Thyroid gland (tissue), 4 donors: ENCODE data around the gene PLB1. TPM values are rescaled to one million over a fixed set of nuclear protein-coding genes. Genes with fewer than 3 reads are reported as not detected.

ENCODE experiments used
- DNase-seq, 2 donors: peaks; one replicate each; pipeline ENCODE4 v3.0.0-alpha.2; 2019
- H3K27ac ChIP-seq, 3 donors: fragments of 200-600 bp; sonication (generic); 1 replicate in 2 of 3; 2 replicates in 1 of 3; pipeline ENCODE4 v1.5.1; 2016 to 2019; ENCODE audit warnings: mild to moderate bottlenecking in 1 of 3, moderate library complexity in 1 of 3
- H3K27me3 ChIP-seq: fragments of 200-600 bp; sonication (generic); one replicate; pipeline ENCODE4 v1.5.1; 2019
- H3K36me3 ChIP-seq, 2 donors: fragments of 200-600 bp; sonication (generic); one replicate each; pipeline ENCODE4 v1.5.1; 2016 to 2019
- H3K4me1 ChIP-seq, 2 donors: fragments of 200-600 bp; sonication (generic); one replicate each; pipeline ENCODE4 v1.5.1; 2017 to 2019
- H3K4me3 ChIP-seq, 3 donors: fragments of 200-600 bp; sonication (generic); replicated peaks in 1 of 3; 1 replicate in 2 of 3; 2 replicates in 1 of 3; pipeline ENCODE4 v1.5.1; 2016; ENCODE audit warnings: mild to moderate bottlenecking in 1 of 3
- H3K9me3 ChIP-seq: fragments of 200-600 bp; sonication (generic); one replicate; pipeline ENCODE4 v1.5.1; 2017
- POLR2A ChIP-seq, 2 donors: fragments of 450-650 bp; IDR thresholded peaks; one replicate each; pipeline ENCODE4 v1.6.1; 2017; ENCODE audit warnings: antibody characterized with exemption in 2 of 2, mild to moderate bottlenecking in 2 of 2, moderate library complexity in 1 of 2
- WGBS, 2 donors: methylation state at CpG; one replicate each; pipeline ENCODE4 v1.1.5; 2017; 5-methylcytosine and 5-hydroxymethylcytosine counted together
- intact Hi-C: fragments of 100-400 bp; cut with DNase I; formaldehyde crosslinking; loops from one replicate; pipeline ENCODE4 v1.15.1; 2023
- total RNA-seq, 4 donors: library from RNA; depleted of rRNA; stranded (reverse); fragments of >200 nt; gene quantifications; one replicate each; pipeline ENCODE4 v1.2.3, GENCODE V29; 2016
- TF ChIP-seq, protein P1 (sequence below), 6 experiments: fragments of 200-600 bp in 3 of 6; fragments of 450-650 bp in 3 of 6; sonication (generic) in 3 of 6; IDR thresholded peaks; one replicate each; pipeline ENCODE4 v1.5.1; 2016 to 2019; ENCODE audit warnings: antibody characterized with exemption in 6 of 6, mild to moderate bottlenecking in 2 of 6, inconsistent platforms in 1 of 6, moderate library complexity in 1 of 6

Gene PLB1
- total RNA-seq, 4 donors from 2014 or later: 1.2 to 3.3 (median 1.8) TPM

DNA sequence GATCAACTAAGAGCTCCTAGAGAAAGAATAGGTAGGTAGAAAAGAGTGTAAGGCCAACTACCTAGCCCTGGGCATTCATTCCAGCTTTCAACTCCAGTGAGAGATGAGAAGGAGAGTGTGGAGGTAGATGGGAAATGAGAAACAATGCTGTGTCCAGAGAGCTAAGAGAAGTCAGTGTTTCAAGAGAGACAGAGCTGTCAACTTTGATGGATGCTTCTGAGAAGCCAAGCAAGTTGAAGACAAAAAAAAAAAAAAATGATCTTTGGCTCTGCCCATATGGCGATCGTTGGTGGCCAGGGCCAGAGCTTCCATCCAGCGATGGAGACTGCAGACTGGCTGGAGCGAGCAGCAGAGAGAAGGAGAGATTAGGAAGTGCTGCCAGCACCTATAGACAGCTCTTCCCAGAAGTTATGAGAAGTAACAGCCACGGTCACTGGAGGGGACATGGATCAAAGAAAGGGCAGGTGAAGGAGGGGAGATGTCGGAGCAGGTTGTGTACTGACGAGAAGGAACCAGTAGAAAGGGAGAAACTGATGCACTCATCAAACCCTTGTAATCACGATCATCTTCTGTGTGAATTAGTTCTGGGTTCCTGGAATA is 143.3 kb downstream of the PLB1 start:
- no peaks in the 10 kb centered on the region for H3K36me3 ChIP-seq
- TF ChIP-seq POLR2A (IDR thresholded peaks at IDR 0.05): no peak
- TF ChIP-seq, protein P1, sequence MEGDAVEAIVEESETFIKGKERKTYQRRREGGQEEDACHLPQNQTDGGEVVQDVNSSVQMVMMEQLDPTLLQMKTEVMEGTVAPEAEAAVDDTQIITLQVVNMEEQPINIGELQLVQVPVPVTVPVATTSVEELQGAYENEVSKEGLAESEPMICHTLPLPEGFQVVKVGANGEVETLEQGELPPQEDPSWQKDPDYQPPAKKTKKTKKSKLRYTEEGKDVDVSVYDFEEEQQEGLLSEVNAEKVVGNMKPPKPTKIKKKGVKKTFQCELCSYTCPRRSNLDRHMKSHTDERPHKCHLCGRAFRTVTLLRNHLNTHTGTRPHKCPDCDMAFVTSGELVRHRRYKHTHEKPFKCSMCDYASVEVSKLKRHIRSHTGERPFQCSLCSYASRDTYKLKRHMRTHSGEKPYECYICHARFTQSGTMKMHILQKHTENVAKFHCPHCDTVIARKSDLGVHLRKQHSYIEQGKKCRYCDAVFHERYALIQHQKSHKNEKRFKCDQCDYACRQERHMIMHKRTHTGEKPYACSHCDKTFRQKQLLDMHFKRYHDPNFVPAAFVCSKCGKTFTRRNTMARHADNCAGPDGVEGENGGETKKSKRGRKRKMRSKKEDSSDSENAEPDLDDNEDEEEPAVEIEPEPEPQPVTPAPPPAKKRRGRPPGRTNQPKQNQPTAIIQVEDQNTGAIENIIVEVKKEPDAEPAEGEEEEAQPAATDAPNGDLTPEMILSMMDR (IDR thresholded peaks at IDR 0.05): no peak
- no peaks in the 10 kb centered on the region for H3K9me3 ChIP-seq
- no peaks in the 10 kb centered on the region for H3K27me3 ChIP-seq
- DNase-seq: no peak
- peaks cover 0 to 27% of the 10 kb centered on the region in 2 donors for H3K4me1 ChIP-seq
- intact Hi-C loops: no loop called here
- H3K4me3 ChIP-seq: no peak overlapping the region
- 93 to 94% methylated on average over 8 of the region's 8 CpGs for WGBS, 2 donors
- H3K27ac ChIP-seq: no peak overlapping the region

DNA sequence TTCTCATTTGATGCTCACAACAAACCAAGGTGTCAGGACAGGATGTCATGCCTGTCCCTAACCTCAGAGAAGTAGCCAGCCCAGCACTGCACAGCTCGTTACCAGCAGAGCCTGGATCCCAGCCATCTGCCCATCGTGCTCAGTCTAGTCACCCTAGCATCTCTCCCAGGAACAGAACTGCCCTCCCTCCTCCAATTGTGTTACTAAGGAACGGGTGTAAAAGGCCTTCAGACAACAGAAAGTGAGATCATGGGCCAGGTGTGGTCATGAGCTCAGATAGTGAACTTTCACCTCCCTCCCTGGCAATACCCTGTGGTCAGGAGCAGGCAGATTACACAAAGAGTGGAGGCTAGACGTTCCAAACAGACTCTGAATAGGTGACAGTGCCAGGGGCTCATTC is 144.0 kb downstream of the PLB1 start:
- H3K27ac ChIP-seq: no peak overlapping the region
- H3K4me1 ChIP-seq: peaks cover 0 to 24% of the 10 kb centered on the region in 2 donors
- 25 to 47% methylated on average over 4 of the region's 4 CpGs for WGBS, 2 donors

DNA sequence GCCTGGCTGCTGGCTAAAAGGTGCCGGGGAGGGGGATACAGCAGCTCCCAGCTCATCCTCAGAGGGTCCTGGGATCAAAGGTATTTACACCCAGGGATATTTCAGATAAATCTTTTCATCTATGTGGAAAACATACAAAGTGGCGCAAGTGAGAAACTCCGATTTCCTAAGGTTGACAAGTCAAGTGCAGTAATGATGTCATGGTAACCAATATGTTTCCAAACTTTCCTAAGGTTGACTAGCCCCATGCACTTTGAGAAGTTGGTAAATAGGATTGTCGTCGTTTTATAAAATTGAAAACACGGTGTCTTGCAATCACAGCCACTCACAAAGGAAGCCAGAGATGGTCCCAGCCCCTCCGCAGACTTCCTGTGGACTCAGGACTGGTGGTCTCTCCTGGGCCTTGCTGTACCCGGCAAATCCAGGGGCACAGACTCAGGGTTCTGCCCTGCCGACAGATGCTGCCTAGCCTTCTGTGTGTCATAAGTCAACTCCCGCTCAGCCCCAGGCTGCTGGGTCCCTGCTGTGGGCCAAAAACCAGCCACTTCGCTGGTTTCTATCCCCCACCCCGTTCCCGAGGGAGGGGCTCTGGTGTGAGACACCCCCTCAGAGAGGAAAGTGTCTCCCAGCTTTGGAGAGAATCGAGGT is 144.5 kb downstream of the PLB1 start:
- H3K4me1 ChIP-seq: peaks cover 0 to 18% of the 10 kb centered on the region in 2 donors
- H3K4me3 ChIP-seq: no peak overlapping the region
- 76 to 77% methylated on average over 8 to 13 of the region's 14 CpGs for WGBS, 2 donors
- H3K27ac ChIP-seq: no peak overlapping the region
- TF ChIP-seq, protein P1 (IDR thresholded peaks at IDR 0.05): no peak
- TF ChIP-seq POLR2A (IDR thresholded peaks at IDR 0.05): no peak
- intact Hi-C loops: no loop called here
- H3K9me3 ChIP-seq: no peaks in the 10 kb centered on the region
- DNase-seq: peak in 1 of 2 donors; percentile 21
- H3K27me3 ChIP-seq: no peaks in the 10 kb centered on the region
- H3K36me3 ChIP-seq: no peaks in the 10 kb centered on the region

More for the DNA sequence above, 144.0 kb downstream of the PLB1 start:
- no peaks in the 10 kb centered on the region for H3K27me3 ChIP-seq
- DNase-seq: peak; percentile 38 to 40
- no peaks in the 10 kb centered on the region for H3K9me3 ChIP-seq
- TF ChIP-seq, protein P1 (IDR thresholded peaks at IDR 0.05): no peak
- TF ChIP-seq POLR2A (IDR thresholded peaks at IDR 0.05): no peak
- H3K36me3 ChIP-seq: no peaks in the 10 kb centered on the region
- intact Hi-C loops: no loop called here
- H3K4me3 ChIP-seq: no peak overlapping the region

DNA sequence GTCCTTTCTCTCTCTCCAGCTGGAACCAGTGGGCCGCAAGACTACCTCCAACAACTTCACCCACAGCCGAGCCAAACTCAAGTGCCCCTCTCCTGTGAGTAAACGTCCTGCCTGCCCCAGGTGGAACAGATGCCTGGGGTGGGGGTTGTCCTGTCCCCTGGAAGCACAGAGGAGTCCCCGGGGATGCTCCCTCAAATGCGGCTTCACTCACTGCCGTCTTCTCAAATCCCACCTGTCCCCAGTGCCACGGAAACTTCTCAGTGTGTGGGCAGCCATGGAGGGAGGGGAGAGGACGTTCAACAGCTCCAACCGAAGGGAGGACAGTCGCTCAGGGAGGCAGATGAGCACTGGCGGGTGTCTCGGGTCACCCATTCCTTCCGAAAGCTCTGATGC is 145.0 kb downstream of the PLB1 start:
- no peaks in the 10 kb centered on the region for H3K27me3 ChIP-seq
- peak in 1 of 2 donors; percentile 42 for DNase-seq
- 69 to 90% methylated on average over 7 to 11 of the region's 13 CpGs for WGBS, 2 donors
- peaks cover 0 to 15% of the 10 kb centered on the region in 2 donors for H3K4me1 ChIP-seq
- H3K9me3 ChIP-seq: no peaks in the 10 kb centered on the region
- TF ChIP-seq, protein P1 (IDR thresholded peaks at IDR 0.05): no peak
- TF ChIP-seq POLR2A (IDR thresholded peaks at IDR 0.05): no peak
- no peaks in the 10 kb centered on the region for H3K36me3 ChIP-seq
- H3K4me3 ChIP-seq: no peak overlapping the region
- no peak overlapping the region for H3K27ac ChIP-seq
- intact Hi-C loops: no loop called here

DNA sequence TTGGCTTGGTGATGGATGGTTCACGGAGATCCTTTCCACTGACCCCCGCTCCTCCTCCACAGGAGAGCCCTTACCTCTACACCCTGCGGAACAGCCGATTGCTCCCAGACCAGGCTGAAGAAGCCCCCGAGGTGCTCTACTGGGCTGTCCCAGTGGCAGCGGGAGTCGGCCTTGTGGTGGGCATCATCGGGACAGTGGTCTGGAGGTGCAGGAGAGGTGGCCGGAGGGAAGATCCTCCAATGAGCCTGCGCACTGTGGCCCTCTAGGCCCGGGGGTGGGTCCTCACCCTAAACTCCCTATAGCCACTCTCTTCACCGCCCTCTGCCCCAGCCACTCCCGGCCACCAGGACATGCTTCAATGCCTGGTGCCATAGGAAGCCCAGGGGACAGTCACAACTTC is 146.9 kb downstream of the PLB1 start:
- 87 to 92% methylated on average over 5 to 13 of the region's 13 CpGs for WGBS, 2 donors
- intact Hi-C loops: no loop called here
- Histone ChIP-seq H3K4me3 (no peak overlapping the region), H3K4me1 (peaks cover 0 to 7% of the 10 kb centered on the region in 2 donors), H3K27ac (peak overlapping the region in 1 of 3 donors; percentile 10), H3K36me3 (no peaks in the 10 kb centered on the region), H3K27me3 (no peaks in the 10 kb centered on the region), H3K9me3 (no peaks in the 10 kb centered on the region)
- no peak for TF ChIP-seq POLR2A (IDR thresholded peaks at IDR 0.05)
- TF ChIP-seq, protein P1 (IDR thresholded peaks at IDR 0.05): no peak
- DNase-seq: no peak
